Inflammatory macrophage treated with lipopolysaccharide for 4 hours (primary cell): ENCODE measurements around the gene TMEM266.
A peak's percentile ranks its signal among the peaks of the same experiment; 100 is the strongest.

Experiments used
- DNase-seq: peaks from one replicate; pipeline ENCODE4 v3.0.0-alpha.2; 2020

TMEM266 gene

DNA sequence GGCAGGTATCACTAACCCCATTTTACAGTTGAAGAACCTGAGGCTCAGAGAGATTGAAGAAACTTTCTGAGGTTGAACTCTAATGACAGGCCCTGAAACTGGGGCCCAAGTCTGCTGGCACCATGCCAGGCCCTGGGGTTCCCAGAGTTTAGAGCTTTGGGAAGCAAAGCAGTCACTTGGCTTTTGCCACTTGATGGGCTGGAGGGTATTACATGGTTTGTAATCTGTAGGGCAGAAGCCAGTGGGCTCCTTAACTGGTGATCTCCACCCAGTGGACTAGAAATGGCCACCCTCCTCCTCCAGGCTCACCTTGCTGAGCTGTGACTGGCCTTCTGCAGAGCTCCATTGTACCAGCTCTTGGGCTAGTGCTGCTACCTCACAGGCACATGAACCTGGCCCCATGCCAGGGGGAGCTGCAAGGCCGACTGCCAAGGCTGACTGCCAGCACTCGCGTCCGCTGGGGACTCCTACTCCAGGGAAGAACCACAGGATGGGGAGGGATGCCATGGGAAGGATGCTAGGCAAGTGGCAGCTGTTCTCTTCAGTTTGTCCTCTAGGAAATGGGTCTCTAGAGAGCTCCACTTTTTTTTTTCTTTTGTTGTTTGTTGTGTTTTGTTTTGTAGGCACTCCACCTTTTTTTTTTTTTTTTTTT lies 146.7 kb downstream of the TMEM266 start:
- no peak for DNase-seq

DNA sequence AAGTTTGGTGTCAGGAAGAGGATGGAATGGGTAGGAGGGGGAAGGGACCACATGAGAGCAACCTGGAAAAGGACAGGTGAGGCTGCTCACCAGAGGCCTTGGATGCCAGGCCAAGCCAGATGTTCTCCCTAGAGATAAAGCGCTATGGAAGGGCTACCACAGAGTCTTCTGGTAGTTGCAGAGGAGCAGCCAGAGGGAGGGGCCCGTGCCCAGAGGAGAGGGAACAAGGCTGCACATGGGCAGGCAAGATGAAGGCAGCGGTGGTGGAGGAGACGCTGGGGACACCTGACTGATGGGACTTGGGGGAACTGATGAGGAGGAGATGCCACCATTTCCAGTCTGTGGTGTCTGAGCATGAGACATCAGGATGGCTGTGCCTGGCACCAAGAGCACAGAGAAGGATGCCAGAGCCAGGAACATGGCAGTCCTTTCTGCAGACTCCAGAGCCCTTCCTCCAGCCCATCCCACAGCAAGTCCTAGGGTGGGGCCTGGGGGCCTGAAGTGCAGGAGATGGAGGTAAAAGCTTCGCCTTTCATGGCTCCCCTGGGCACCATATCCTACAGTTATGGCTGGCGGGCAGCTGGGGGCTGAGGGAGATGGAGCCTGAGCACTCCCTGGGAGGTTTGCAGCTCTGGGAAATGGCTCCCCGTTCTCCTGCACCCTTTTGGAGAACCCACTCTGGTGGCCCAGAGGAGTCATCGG lies 148.4 kb downstream of the TMEM266 start:
- no peak for DNase-seq

DNA sequence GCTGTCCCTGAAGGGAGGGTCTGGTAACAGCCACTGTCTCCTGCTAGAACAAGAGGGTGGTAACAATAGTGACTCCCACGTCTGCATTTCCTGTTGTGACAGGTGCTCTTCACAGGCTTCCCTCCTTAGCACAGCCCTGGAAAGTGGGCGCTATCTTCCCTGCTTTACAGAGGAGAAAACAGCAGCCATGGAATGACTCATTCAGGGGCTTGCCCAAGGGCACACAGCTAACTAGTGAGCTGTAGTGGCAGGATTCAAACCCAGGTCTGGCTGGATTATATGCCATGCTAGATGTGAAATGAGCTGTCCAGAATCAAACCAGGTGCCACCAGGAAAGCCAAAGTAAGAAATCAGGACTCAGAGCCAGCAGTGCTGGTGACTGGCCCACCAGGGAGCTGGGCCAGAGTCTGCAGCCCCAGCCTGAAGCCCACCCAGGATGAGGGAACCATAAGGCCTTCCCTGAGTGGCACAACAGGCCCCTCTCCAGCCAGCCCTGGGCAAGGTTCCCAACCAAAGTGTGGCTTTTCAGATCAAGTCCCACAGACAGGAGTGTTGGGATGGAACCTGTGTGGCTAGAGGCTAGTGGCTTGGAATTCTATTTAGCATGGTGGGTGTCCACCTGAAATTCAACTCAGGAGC lies 149.1 kb downstream of the TMEM266 start:
- no peak for DNase-seq

DNA sequence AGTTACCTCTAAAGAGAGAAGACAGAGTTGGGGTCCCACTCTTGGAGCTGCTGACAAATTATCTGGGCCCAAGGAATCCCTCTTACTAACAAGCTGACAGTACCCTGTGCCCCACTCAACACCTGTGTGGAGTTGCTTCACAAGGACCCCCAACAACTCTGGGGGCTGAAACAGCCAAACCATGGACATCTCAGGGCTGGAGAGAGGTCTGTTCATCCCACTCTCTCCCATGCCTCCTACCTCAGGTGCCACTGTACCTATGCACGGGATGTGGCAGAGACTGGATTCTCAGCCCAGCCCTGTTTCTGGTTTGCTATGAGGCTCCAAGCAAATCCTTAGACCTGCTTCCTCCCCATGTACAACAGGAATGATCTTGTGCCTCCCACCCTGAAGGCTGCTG lies 149.7 kb downstream of the TMEM266 start:
- DNase-seq, result no peak

DNA sequence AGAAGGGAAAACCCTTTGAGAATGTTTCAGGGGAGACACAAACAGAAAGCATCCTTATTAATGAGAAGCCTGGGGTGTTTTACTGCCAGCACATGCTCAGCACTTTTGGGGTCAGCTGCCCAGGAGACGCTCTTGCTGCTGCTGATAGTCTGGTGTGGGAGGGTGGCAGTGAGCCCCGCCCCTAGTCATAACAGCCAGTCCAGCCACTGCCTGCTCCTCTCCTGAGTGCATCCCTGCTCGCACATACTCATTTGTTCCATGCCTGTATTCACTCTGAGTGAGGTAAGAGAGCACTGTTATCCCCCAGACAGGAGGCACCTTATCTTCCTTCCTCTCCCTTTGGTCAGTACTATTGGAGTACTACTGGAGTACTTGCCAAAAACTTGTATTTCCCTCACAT lies 150.2 kb downstream of the TMEM266 start:
- DNase-seq, result no peak

DNA sequence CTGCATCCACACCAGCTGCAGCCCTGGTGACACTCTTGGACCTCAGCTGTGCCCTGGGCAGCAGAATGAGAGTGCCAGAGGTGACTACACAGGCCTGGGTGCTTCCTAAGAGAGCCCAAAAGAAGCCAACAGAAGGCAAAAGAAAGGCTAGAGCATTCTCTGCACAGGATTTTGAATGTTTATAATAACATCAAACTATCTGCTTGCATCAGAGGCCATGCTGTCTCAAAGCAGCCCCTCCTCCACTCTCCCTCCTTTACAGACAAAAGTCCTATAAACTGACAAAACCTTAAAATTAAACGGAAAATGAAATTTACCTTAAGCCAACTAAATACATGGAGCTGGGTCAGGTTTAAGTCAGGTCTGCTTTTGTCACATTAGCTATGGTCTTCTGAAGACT lies 155.8 kb downstream of the TMEM266 start:
- no peak for DNase-seq

DNA sequence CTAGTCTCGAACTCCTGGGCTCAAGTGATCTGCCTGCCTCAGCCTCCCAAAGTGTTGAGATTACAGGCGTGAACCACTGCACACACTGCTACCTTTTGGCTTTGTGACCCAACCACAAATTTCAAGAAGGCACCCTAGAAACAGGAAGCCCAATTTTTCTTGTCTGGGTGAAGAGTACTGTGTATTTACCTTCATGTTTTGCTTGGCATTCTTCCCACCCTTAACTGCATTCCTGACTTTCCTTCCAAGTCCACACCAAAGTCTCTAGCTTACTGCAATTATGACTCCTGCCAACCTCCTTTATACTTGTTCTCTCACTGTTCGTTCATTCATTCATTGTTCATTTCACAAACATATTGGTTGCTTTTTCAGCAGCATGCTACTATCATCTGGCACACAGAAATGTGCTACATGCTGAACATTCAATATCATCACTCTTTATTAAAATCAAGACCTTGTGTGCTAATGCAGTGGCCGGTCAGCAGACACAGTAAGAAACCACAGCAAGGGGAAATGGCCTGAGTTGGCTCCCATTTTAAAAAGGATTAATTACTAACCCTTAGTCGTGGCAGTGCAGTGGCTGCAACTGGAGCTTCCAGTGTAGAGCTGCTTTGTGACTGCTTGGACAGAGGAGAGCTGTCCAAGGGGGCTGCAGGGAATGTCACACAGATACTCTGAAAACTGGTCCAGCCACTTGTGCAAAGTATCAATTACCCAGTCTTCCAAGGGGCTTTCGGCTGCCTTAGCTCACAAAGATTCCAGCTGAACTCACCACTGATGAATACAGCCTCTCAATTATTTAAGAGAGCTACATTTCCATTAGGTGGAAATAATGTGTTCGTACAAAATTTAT lies 157.5 kb downstream of the TMEM266 start:
- DNase-seq, result no peak

DNA sequence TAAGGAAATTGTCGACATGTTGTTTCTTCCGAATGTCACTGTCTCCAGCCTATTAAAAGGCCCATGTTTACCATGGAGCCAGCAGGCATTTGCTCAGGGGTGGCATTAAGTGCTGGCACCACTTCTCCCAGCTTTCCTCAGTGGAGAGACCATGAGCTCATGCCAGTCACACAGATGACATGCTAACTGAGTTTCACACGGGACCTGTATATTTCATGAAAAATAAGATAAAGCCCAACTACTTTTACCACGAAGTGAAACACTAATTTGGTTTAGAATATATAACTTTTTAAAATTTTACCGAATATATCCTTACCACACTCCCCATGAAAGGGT lies 158.1 kb downstream of the TMEM266 start:
- DNase-seq, result no peak

DNA sequence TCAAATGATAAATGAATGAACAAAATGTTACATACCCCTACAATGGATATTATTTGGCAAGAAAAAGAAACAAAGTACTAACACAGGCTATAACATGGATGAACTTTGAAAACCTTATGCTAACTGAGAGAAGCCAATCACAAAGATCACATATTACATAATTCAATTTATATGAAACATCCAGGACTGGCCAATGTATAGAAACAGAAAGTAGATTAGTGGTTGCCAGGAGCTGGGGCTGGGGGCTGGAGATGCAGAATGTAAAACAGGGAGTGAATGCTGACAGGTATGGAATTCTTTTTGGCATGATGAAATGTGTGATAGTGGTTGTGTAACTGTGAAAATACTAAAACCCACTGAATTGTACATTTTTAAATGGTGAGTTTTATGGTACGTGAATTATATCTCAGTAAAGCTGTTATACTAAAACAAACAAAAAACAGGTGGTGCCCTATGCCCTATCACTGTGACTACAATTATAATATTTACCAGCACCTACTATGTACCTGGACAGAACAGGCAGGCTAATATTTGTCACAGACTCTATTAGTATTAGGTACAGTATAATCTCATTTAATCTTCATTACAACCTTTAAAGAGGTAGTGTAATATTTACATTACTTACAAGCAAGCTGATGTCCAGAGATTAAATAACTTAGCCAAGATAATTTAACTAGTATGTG lies 161.4 kb downstream of the TMEM266 start:
- DNase-seq, result no peak

DNA sequence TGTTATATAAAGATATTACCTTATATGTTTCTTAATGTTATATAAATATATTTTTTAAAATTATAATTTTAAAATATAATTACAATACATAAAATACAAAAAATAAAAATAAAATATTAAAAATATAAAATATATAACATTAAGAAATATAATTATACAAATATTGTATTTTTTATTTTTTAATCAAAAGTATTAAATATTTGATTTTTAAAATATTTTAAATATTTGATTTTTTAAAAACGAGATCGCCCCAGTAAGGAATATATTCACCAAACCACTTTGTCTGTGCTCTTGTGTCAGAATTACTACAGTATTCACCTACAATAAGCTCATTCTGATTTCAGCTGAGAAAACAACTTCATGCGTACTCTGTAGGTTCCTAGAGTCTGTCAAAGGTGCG lies 162.4 kb downstream of the TMEM266 start:
- no peak for DNase-seq

DNA sequence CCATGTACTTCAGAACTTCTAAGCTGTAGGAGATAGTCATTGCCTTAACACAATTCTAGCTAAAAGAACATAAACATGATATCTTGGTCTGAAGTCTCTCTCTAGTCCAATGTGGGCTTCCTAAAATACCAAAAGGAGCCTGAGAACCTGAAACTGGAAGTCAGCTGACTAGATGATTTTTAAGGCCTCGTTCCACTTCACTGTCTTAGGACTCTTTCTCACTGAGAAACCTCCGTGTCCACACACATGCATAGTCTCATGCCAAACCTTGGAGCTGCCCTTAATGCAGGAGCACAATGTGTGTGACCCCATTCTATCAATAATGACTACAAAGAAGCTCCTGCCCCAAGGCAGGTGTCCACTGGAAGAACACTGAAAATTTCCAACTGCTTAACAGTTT lies 163.7 kb downstream of the TMEM266 start:
- DNase-seq, result no peak

DNA sequence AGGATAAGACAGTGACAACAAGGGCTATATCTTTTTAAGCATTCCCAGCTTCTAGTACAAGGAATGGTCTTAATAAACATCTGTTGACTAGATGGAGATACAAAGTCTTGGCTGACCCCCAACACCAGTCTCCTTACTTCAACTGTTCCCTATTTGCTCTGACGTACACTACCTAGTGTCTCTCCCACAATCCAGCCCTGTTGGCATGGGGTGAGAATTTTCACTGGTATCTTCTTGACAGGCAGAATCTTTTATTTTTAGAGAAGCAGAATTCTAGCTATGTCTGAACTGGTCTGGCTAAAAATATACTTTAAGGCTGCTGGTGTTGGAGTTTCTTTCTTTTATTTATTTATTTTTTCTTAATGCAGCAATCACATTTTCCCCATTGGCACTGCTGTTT lies 169.5 kb downstream of the TMEM266 start:
- DNase-seq, result no peak

DNA sequence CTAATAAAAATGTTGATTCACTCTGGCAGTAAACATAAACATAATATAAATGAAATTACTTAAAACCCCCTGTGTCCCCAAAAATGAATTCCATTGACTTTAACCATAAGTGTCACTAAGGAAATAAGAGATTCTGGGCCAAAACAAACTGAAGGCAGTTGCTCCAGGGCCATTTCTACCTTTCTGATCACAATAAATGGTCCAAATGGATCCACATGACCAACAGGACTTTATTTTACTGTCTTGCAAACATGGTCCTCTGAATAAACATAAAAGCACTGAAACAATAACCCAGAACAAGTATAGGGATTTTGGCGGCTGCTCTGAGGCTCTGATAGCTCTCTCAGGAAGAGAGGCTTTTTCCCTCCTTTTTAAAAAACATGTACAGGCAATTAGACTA lies 174.1 kb downstream of the TMEM266 start:
- no peak for DNase-seq

DNA sequence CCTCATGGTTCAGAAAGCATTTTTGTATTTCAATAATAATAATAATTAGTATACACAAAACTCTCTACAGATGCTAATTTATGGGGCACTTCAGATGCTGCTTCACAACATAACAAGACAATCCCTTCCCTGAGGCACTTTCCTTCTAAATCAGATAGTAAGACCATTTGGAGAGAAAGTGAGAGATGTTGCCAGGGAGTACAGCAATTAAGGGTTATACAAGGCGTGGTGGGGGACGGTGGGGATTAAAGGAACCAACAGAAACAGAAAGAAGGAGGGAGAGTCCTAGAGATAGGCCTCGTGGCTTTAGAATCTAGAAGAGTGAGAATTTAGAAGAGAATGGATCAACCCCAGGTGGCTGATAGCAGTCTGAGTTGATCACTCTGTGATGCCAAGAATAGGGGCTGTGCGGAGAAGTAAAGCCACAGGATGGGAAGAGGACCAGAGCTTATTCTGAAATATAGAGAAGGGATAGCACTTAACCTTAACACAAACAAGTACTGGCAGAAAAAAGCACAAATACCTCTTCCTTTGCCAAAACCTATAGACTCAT lies 174.6 kb downstream of the TMEM266 start:
- no peak for DNase-seq

DNA sequence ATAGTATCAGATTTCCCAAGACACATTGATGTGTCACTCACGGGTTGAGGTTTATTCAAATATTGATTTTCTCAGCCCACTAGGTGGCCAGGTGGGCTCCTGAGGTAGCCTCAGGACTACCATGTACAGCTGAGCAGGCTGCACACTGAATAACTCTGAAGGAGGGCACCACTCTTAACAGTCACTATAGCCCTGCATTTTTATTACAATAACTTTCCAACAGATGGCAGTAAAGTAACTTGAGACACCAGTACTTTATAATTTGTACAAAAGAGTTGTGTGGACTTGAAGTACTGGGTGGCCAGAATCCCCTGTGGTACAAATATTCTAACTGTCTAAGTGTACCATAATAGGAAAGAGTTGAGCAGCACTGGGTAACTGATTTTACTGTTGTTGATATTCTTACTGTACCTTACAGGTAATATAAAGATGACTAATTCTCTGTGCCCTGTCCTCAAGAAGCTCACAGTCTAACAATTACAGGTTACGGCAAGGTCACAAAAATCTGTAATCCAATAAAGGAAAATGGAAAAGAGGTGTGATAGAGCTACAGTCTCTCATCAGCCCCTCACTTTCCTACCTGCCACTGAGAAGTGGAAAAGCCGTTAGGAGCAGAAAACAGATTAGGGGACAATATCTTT lies 175.5 kb downstream of the TMEM266 start:
- DNase-seq, result peak; percentile 52

DNA sequence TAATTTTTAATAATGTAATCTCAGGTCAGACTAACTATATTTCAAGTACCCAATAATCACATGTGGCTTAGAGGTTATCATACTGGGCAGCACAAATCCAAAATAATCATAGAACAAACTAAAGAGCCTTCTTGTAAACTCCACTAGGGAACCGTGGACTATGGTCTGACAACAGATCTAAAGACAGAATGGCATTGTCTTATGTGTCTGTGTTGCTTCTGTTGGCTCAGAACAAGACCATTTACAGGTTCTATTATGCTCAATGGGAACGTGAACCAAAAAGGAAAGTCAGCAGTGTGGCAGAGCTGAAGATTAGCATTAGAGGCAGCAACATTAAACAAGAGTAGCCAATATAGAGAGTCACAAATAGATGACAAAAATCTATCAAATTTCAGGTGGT lies 176.6 kb downstream of the TMEM266 start:
- no peak for DNase-seq

DNA sequence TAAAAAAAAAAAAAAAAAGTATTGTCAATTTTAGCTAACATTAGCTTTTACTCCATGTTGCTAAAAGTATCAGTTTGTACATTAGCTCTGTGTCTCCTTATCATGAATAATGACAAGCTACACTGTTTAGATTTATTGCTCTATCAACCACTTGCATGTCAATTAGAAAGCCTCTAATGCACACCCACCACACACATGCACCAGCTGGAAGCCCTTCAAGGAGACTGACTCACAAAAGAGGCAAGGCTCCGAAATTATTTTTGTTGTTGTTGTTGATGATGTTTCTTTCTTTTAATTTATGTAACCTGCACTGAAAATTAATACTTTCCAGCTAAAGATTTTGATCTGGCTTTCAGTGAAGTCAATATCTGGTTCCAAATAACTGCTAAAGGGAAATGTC lies 180.0 kb downstream of the TMEM266 start:
- DNase-seq, result no peak

DNA sequence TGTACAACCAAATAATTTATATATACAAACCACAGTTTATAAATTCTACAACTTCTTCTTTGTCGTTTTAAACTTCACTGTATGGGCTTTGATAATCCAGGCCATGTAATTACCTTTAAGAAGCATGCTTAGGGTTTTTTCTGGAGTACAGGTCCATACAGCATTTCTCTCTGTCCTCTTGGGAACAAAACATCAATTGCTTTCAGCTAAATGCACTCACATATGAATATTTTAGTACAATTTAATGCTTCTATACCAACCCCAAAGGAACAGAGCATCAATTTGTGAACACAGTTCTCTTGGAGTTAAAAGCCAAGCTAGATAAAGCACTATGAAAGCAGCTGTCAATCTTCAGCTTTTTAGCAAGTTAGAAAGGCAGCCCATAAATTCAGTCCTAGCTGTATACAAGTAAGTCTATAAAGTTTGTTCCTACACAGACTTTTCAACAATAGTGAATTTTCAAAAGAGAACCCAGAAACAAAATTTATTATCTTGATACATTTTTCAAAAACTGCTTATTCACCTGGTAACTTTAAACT lies 185.4 kb downstream of the TMEM266 start:
- no peak for DNase-seq

DNA sequence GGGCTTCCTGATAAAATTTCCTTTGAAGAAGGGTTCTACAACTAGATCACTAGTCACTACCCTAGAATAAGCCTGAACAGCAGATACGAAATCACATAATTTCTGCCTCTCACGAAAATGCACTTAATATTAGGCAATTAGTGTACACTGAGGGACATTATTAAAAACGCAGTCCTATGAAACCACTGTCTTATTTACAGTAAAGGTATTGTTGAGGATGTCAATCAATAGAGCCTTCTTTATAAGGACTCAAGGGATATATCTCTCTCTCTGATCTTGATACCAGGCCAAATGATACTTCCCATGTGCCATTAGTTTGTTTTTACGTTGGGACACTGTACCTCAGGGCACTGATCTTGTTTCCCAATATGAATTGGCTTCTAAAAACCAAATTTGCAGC lies 191.9 kb downstream of the TMEM266 start:
- no peak for DNase-seq

DNA sequence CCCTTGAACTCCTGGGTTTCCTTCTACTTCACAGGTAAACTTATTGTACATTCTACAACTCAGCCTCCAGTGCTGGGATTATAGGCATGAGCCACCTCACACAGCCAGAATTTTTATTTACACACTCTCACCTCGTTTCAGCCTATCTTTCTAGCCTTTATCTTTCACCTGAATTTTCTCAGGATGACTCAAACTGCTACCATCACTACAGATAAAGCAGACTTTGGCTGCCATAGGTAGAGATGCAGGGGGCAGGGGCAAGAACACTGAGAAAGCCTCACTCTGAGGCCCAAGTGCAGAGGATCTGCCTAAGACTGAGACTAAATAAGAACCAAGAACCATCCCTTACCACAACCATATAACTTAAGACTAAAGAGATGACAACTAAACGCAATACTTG lies 192.5 kb downstream of the TMEM266 start:
- DNase-seq, result no peak

DNA sequence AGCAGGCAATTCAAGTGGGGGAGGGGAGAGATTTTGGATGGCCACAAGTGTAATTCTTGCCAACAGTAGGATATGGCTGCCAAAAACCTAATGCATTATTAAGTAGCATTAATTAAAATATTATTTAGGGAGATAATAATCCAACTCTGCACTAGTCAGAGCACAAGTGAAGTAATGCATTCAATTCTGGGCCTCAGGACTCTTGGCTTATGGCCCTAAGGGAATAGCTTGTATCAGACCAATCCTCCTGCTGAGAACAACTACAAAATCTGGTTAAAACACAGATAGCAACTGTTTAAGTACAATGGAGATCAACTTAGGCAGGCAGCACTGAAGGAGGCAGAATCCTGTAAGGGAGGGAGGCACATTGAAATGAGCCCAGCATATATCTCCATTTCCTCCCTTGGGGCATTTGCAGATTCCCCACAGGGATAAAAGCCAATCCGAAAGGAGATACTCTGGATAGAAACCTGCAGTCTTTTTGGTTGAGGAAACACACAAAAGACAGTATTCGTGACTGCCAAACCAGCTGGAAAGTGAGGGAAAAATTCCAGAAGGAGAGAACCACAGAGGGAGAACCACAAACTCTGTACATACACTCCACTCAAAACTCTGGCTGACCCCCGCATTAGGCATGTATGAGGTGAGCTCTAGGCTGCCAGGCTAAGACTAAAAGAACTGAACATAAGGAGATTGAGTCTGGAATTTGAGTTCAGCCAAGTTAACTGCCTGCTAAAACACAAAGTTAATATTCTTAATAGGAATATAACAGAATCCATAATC lies 194.1 kb downstream of the TMEM266 start:
- DNase-seq, result no peak
